ENCODE data around the gene ARL15.

ARL15 gene

GRCh38 chr5:54313311-54314270, 3.2 kb upstream of the ARL15 start:
- DNase-seq = no peak

DNA sequence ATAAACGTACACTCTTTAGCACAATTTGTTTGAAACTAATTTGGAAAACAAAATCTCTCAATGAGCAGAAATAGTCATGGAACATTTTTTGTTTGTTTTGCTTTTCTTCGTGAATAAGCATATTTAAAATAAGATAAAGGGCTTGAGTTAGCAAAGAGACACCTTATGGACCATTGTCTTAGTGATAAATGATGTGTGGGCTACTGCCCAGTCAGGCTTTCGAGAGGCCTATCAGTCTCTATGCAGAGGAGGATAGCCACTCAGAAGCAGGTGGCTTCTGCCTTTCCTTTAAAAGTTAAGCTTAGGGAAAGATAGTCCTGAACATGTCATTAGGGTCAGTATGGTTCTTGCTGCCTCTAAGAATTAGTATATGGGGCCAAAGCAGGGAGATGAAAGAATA, 2.1 kb upstream of the ARL15 start:
- no peak for DNase-seq

GRCh38 chr5:54311176-54311677, 854 bp upstream of the ARL15 start:
- peak; percentile 25 for DNase-seq

DNA sequence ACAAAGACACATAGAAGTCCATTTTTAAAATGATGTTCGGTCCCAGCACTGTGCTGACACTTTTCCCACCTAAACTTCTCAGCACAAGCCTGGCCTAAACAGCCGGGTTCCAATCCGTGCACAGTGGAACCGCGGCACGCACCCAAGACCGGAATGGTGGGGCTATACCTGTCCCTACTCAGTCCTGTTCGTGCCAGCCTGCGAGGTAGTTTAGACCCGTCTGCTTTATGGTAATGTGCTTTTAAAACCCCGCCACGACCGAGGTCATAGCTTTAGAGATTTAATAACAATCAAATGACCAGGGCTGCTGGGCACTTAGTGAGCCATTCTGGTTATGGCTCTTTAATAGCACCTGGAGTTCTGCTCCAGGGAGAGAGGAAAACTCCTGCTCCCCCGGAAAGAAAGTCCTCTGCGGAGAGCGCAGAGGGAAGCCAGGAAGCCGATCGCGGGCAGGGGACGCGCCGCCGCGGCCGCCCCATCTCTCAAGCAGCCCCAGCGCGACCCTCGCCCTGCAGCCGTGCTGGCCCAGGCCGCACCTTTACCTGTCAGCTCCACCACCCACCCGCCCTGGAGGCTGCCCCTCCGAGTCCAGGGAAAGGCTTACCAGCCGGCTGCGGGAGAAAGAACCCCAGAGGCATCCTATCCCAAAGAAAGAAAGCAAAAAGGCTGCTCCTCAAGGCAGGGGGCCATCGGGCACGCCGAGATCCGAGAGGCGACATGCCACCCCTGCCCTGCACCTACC, 511 bp downstream of the ARL15 start:
- DNase-seq = peak; percentile 50

DNA sequence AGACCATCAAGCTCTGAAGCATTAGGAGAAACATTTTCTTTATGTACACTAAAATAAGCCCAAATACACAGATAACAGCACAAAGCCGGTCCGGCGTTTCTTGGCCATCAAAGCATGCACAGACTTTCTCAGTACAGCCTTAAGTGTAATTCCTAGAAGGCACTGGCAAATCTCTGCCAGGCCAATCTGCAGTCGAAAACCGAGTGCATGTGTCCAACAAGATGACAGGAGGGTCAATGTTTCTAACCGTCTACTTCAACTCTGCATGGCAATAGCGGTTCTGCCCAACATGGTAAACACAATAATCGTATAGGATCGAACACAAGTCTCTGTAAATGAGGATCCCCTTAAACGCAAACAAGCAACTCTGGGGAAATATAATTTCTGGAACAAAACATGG, 1.1 kb downstream of the ARL15 start:
- no peak for DNase-seq

DNA sequence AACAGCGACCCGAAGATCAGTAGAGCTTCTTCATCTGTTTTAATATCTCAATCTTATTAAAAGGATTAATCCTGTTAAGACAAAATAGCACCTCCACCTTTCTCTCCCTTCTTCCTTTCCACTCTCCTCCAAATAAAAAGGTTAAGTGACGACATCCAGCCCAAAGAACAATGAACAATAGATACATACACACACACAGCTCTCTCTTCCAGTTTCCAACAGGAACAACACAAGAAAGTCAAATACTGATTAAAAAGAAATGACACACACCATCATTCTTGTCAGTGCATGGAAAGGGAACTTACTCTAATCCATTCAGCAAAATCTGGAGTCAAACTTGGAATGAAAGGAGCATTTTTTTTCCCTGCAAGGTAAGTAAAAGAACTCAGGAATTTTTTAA, 2.8 kb downstream of the ARL15 start:
- peak; percentile 14 for DNase-seq

DNA sequence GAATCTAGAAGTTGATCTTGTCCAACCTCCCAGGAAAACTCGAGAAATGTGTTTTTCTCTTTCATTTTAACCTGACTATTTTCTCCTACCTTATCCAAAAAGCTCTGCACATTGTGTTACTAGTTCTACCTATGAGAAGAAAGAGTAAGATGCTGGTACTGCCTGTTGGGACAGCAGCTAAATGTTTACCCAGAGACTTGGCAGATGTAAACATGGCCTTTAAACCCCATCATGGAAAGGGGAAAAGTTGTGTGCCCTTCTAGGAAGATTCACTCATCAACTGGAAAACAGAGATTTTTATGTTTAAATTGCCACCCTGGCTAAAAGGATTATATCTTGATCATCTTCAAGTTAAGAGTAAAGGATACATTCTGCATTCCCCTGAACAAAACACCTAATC, 3.5 kb downstream of the ARL15 start:
- DNase-seq = no peak

DNA sequence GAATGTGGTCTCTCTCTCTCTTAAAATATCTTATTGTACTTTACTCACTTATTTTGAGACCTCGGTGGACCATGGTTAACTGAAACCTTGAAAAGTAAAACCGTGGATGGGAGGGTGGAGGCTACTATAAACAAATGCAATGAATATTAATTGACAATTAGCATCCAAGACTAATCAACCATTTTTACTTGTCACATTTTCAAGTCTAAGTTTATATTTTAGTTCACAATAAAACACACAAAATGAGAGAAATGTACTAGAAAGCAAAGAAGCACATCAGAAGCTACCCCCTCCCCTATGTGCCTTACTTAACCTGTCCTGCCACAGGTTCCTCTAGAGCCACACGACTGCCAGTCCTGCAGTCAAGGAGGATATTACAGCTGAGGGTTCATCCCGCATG, 4.6 kb downstream of the ARL15 start:
- DNase-seq = no peak

DNA sequence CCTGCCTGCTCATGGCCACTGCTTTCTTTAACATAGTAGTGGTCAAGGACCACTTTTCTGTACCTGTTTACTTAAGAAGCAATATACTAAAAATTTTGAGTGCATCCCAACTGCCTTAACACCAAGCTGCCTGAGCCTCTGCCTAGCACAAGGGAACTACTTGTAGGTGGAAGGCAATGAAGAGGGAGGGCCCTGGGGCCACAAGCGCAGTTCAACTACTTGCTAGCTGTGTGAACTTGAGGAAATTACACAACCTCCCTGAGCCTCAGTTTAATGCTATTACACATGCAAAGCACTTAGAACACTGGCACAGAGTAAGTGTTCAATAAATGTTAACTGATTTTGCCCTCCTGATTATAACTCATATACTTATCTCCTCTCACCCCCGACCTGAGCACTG, 6.3 kb downstream of the ARL15 start:
- no peak for DNase-seq

- DNase-seq = no peak
These were observed 8.1 kb downstream of the ARL15 start for GRCh38 chr5:54302267-54302687.

DNA sequence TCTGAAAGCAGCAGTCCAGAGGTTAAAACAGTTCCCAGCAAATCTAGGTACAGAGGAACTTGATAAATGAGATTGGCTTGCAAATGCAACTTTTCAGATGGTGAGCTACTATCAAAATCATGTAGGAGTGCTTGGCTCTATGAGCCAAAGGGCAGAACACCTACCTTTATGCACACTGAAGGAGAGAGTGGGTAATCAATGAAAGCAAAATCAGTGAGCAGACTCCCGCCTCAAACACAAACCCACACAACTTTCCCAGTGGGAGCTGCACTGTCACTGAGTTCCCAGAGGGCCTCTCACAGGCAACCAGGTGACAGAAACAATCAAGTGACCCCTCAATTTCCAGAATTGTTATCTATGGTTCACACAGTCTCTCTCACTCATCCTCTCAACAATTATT, 8.5 kb downstream of the ARL15 start:
- no peak for DNase-seq

GRCh38 chr5:54301220-54301619, 9.2 kb downstream of the ARL15 start:
- DNase-seq = no peak

DNA sequence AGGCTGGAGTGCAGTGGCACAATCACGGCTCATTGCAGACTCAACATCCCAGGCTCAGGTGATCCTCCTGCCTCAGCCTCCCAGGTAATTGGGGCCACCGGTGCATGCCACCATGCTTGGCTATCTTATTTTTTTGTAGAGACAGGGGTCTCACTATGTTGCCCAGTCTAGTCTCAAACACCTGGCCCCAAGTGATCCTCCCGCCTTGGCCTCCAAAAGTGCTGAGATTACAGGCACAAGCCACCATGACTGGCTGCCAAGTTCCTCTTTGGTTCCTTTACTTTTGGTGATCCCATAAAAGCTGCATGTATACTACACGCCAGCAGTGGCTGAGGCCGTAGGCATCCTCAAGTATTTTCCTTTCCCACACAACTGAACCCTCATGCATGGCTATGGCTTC, 11.4 kb downstream of the ARL15 start:
- DNase-seq = no peak

- no peak for DNase-seq
These were observed 14.0 kb downstream of the ARL15 start for GRCh38 chr5:54296386-54296785.

- DNase-seq = no peak
These were observed 14.6 kb downstream of the ARL15 start for GRCh38 chr5:54295651-54296276.

- DNase-seq = peak; percentile 26
These were observed 16.2 kb downstream of the ARL15 start for GRCh38 chr5:54294097-54294667.

GRCh38 chr5:54292866-54293265, 17.5 kb downstream of the ARL15 start:
- no peak for DNase-seq

- no peak for DNase-seq
These were observed 18.9 kb downstream of the ARL15 start for GRCh38 chr5:54291498-54291897.

GRCh38 chr5:54289769-54290168, 20.6 kb downstream of the ARL15 start:
- no peak for DNase-seq

DNA sequence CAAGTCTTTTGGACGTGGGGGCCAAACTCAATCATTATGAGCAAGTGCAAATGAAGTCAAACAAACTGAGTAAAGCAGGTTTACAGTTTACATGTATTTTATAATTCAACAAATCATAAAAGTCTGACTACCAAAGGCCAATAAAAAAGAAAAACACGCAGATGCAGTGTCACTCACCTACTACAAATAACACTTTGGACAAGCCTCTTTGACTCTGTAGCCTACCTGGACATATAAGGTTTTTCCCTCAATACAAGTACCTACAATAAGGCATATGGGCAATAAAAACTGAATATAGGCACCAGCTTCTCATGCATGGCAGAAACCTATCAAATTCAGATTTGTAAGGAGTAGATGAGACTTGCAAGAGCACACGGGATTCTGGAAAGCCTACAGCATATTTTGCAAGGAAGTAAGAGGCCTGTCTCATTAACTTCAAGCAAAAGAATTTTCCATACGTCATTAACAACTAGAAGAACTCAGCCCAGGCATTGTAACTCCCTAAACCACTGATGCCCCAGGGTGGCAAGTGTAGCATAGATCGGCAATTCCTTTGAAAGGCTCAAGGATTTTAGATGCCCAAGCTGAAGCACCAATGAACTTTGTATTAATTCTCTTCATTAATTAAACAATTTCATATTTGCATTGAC, 21.7 kb downstream of the ARL15 start:
- DNase-seq = no peak

GRCh38 chr5:54285686-54286085, 24.7 kb downstream of the ARL15 start:
- DNase-seq = no peak

DNA sequence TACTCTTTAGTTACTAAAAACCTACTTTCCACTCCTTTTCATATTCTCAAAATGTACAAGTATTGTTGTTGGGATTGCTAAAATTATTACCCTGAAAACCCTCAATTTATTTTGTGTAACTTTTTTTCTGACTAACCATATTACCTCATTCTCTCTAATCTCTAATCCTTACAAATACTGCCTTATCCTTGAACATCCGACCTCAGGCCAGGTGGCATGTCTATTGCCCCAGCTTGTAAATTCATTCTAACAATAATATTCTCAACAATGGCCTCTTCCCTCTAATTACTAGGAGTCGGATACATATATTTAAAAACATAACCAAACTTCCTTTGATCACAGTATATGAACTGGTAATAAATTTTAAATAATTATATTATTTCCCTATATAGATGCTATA, 25.8 kb downstream of the ARL15 start:
- peak; percentile 50 for DNase-seq

GRCh38 chr5:54282876-54283275, 27.5 kb downstream of the ARL15 start:
- DNase-seq = no peak

Data from NCI-H82 (cell line).